Neural cell (in vitro differentiated cells): ENCODE results near the gene DTL.

Experiments used
- EZH2 ChIP-seq: fragments of 200-600, 300-800 bp; shearing (Covaris generic), sonication (generic); IDR thresholded peaks from 2 replicates; pipeline ENCODE4 v1.6.1; 2014; ENCODE audit warnings: antibody characterized with exemption, low read length, borderline replicate concordance, mild to moderate bottlenecking; ENCODE audit not compliant: insufficient read depth, poor library complexity, severe bottlenecking
- TF ChIP-seq, protein P1 (sequence below): fragments of 450-650 bp; IDR thresholded peaks from 2 replicates; pipeline ENCODE4 v1.5.1; 2014; ENCODE audit warnings: antibody characterized with exemption, mild to moderate bottlenecking, moderate library complexity; ENCODE audit not compliant: poor library complexity, severe bottlenecking

DNA sequence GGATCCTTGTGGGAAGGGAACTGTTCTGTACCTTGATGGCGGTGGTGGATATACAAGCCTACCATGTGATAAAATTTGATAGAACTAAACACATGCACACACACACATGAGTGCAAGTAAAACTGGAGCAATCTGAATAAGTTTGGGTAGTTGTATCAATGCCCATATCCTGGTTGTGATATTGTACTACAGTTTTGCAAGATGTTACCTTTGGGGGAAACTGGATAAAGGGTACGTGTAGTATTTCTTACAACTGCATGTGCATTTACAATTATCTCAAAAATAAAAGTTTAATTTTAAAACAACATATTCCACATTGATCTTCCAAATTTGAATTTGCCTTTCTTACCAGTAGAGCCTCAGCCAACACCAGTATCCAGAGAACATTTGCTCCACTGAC, 99.6 kb downstream of the DTL start:
- TF ChIP-seq, protein P1, sequence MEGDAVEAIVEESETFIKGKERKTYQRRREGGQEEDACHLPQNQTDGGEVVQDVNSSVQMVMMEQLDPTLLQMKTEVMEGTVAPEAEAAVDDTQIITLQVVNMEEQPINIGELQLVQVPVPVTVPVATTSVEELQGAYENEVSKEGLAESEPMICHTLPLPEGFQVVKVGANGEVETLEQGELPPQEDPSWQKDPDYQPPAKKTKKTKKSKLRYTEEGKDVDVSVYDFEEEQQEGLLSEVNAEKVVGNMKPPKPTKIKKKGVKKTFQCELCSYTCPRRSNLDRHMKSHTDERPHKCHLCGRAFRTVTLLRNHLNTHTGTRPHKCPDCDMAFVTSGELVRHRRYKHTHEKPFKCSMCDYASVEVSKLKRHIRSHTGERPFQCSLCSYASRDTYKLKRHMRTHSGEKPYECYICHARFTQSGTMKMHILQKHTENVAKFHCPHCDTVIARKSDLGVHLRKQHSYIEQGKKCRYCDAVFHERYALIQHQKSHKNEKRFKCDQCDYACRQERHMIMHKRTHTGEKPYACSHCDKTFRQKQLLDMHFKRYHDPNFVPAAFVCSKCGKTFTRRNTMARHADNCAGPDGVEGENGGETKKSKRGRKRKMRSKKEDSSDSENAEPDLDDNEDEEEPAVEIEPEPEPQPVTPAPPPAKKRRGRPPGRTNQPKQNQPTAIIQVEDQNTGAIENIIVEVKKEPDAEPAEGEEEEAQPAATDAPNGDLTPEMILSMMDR, result no peak
- no peak for TF ChIP-seq EZH2
